ENCODE measurements around the gene RABGAP1L. TPM values are rescaled to one million over a fixed set of nuclear protein-coding genes. Genes with fewer than 3 reads are reported as not detected.

RABGAP1L gene
- total RNA-seq, 1 experiment from 2014 or later = 29.3 TPM

GRCh38 chr1:175024773-175025172 lies 865.5 kb downstream of the RABGAP1L start:
- H3K4me2 ChIP-seq (ENCODE audit: low read length) = no peak overlapping the region
- POLR2A ChIA-PET = no interaction called here
- no peaks in the 10 kb centered on the region for H3K9me3 ChIP-seq (ENCODE audit: control insufficient read depth in 1 of 2, insufficient read depth in 1 of 2, low read depth in 1 of 2, low read length in 2 of 2)
- peaks cover 0 to 22% of the 10 kb centered on the region in 2 experiments; a peak in 3 of 4 replicates for H3K4me1 ChIP-seq (ENCODE audit: control insufficient read depth in 1 of 2, insufficient read depth in 2 of 2, low read length in 2 of 2)
- no peak for ATAC-seq
- no peaks in the 10 kb centered on the region for H3K27me3 ChIP-seq (ENCODE audit: insufficient read depth, low read length)
- H4K20me1 ChIP-seq (ENCODE audit: insufficient read depth) = no peaks in the 10 kb centered on the region
- no peak overlapping the region for H2AFZ ChIP-seq (ENCODE audit: low read depth, low read length, poor library complexity, severe bottlenecking)
- no peak overlapping the region for H3K4me3 ChIP-seq (replicated peaks in 1 of 2; ENCODE audit: low read depth in 1 of 2, low read length in 2 of 2)
- peaks cover 35% of the 10 kb centered on the region for H3K79me2 ChIP-seq (ENCODE audit: insufficient read depth, low read length)
- no peaks in the 10 kb centered on the region for H3K9me2 ChIP-seq (ENCODE audit: insufficient read depth)
- no peak overlapping the region for H3K27ac ChIP-seq (ENCODE audit: low read depth, low read length)
- CTCF ChIA-PET = no interaction called here
- TF ChIP-seq EZH2phosphoT487 (IDR thresholded peaks at IDR 0.05; ENCODE audit: borderline replicate concordance) = no peak
- TF ChIP-seq EZH2 (IDR thresholded peaks at IDR 0.05) = no peak
- no TSS peak for BruUV-seq (replicated peaks)
- DNase-seq (ENCODE audit: low read depth, low spot score) = no peak
- intact Hi-C loops (cut with micrococcal nuclease) = no loop called here
- no peaks in the 10 kb centered on the region; a peak in 1 of 4 replicates for H3K36me3 ChIP-seq (ENCODE audit: control insufficient read depth in 1 of 2, insufficient read depth in 2 of 2, low read length in 2 of 2)
- H3K9ac ChIP-seq (ENCODE audit: low read length) = no peak overlapping the region
- RAD21 ChIA-PET (ENCODE audit: low non-redundant PET in 1 of 2, low total read pairs in 2 of 2, uncharacterized antibody in 2 of 2, unreplicated experiment in 2 of 2) = no interaction called here

- ChIA-PET CTCF (no interaction called here), POLR2A (no interaction called here), RAD21 (ENCODE audit: low non-redundant PET in 1 of 2, low total read pairs in 2 of 2, uncharacterized antibody in 2 of 2, unreplicated experiment in 2 of 2) (no interaction called here)
- DNase-seq (ENCODE audit: low read depth, low spot score) = no peak
- Histone ChIP-seq H3K9me3 (ENCODE audit: control insufficient read depth in 1 of 2, insufficient read depth in 1 of 2, low read depth in 1 of 2, low read length in 2 of 2) (no peaks in the 10 kb centered on the region), H3K4me3 (replicated peaks in 1 of 2; ENCODE audit: low read depth in 1 of 2, low read length in 2 of 2) (no peak overlapping the region), H3K27me3 (ENCODE audit: insufficient read depth, low read length) (no peaks in the 10 kb centered on the region), H3K9ac (ENCODE audit: low read length) (no peak overlapping the region), H2AFZ (ENCODE audit: low read depth, low read length, poor library complexity, severe bottlenecking) (no peak overlapping the region), H4K20me1 (ENCODE audit: insufficient read depth) (no peaks in the 10 kb centered on the region), H3K27ac (ENCODE audit: low read depth, low read length) (no peak overlapping the region), H3K4me1 (ENCODE audit: control insufficient read depth in 1 of 2, insufficient read depth in 2 of 2, low read length in 2 of 2) (peaks cover 0 to 11% of the 10 kb centered on the region in 2 experiments; a peak in 2 of 4 replicates), H3K4me2 (ENCODE audit: low read length) (no peak overlapping the region), H3K9me2 (ENCODE audit: insufficient read depth) (no peaks in the 10 kb centered on the region), H3K79me2 (ENCODE audit: insufficient read depth, low read length) (no peaks in the 10 kb centered on the region), H3K36me3 (ENCODE audit: control insufficient read depth in 1 of 2, insufficient read depth in 2 of 2, low read length in 2 of 2) (no peaks in the 10 kb centered on the region)
- intact Hi-C loops (cut with micrococcal nuclease) = no loop called here
- BruUV-seq (replicated peaks) = no TSS peak
- no peak for ATAC-seq
- TF ChIP-seq FOSL1 (IDR thresholded peaks at IDR 0.05; ENCODE audit: low read depth) = no peak
These were observed 874.6 kb downstream of the RABGAP1L start for GRCh38 chr1:175033953-175034352.

GRCh38 chr1:175034775-175035174 lies 875.5 kb downstream of the RABGAP1L start:
- Histone ChIP-seq H3K27me3 (ENCODE audit: insufficient read depth, low read length) (no peaks in the 10 kb centered on the region), H3K79me2 (ENCODE audit: insufficient read depth, low read length) (no peaks in the 10 kb centered on the region), H3K4me1 (ENCODE audit: control insufficient read depth in 1 of 2, insufficient read depth in 2 of 2, low read length in 2 of 2) (peaks cover 0 to 2% of the 10 kb centered on the region in 2 experiments; a peak in 2 of 4 replicates), H3K4me2 (ENCODE audit: low read length) (no peak overlapping the region), H3K4me3 (replicated peaks in 1 of 2; ENCODE audit: low read depth in 1 of 2, low read length in 2 of 2) (no peak overlapping the region), H3K27ac (ENCODE audit: low read depth, low read length) (no peak overlapping the region), H2AFZ (ENCODE audit: low read depth, low read length, poor library complexity, severe bottlenecking) (no peak overlapping the region), H4K20me1 (ENCODE audit: insufficient read depth) (no peaks in the 10 kb centered on the region), H3K36me3 (ENCODE audit: control insufficient read depth in 1 of 2, insufficient read depth in 2 of 2, low read length in 2 of 2) (no peaks in the 10 kb centered on the region), H3K9me3 (ENCODE audit: control insufficient read depth in 1 of 2, insufficient read depth in 1 of 2, low read depth in 1 of 2, low read length in 2 of 2) (no peaks in the 10 kb centered on the region), H3K9me2 (ENCODE audit: insufficient read depth) (no peaks in the 10 kb centered on the region), H3K9ac (ENCODE audit: low read length) (no peak overlapping the region)
- no TSS peak for BruUV-seq (replicated peaks)
- ATAC-seq = no peak
- POLR2A ChIA-PET = no interaction called here
- intact Hi-C loops (cut with micrococcal nuclease) = no loop called here
- TF ChIP-seq POLR2AphosphoS5 (IDR thresholded peaks at IDR 0.05; ENCODE audit: low read depth, low read length) (no peak), SP1 (IDR thresholded peaks at IDR 0.05; ENCODE audit: low read depth) (no peak), RAD21 (IDR thresholded peaks at IDR 0.05; ENCODE audit: low read depth) (no peak), YY1 (IDR thresholded peaks at IDR 0.05; ENCODE audit: extremely low read depth, insufficient replicate concordance, low read depth, low read length) (no peak), ATF3 (IDR thresholded peaks at IDR 0.05) (no peak), ELF1 (IDR thresholded peaks at IDR 0.05; ENCODE audit: borderline replicate concordance, low read depth) (no peak), JUND (IDR thresholded peaks at IDR 0.05) (no peak), CEBPB (IDR thresholded peaks at IDR 0.05; ENCODE audit: low read depth) (no peak), FOSL1 (IDR thresholded peaks at IDR 0.05; ENCODE audit: low read depth) (no peak), EGR1 (IDR thresholded peaks at IDR 0.05; ENCODE audit: low read depth) (no peak), ZBTB33 (IDR thresholded peaks at IDR 0.05; ENCODE audit: extremely low read depth, insufficient replicate concordance, low read length) (no peak), SRF (IDR thresholded peaks at IDR 0.05; ENCODE audit: low read depth) (no peak), SIN3A (IDR thresholded peaks at IDR 0.05; ENCODE audit: low read depth) (no peak)
- CTCF ChIA-PET = no interaction called here
- RAD21 ChIA-PET (ENCODE audit: low non-redundant PET in 1 of 2, low total read pairs in 2 of 2, uncharacterized antibody in 2 of 2, unreplicated experiment in 2 of 2) = no interaction called here
- DNase-seq (ENCODE audit: low read depth, low spot score) = no peak

Measured in HCT116 (cell line).